DMS79 (cell line): Measurements from ENCODE around the gene TK2.
"Not testable (repeated sequence)": the region's sequence is repeated elsewhere in the genome, so short reads cannot be mapped to it uniquely, and the experiment has no call there.

ENCODE experiments used
- DNase-seq: peaks from one replicate; lab custom pipeline; 2025; lab: John Stamatoyannopoulos, UW

TK2 gene

DNA sequence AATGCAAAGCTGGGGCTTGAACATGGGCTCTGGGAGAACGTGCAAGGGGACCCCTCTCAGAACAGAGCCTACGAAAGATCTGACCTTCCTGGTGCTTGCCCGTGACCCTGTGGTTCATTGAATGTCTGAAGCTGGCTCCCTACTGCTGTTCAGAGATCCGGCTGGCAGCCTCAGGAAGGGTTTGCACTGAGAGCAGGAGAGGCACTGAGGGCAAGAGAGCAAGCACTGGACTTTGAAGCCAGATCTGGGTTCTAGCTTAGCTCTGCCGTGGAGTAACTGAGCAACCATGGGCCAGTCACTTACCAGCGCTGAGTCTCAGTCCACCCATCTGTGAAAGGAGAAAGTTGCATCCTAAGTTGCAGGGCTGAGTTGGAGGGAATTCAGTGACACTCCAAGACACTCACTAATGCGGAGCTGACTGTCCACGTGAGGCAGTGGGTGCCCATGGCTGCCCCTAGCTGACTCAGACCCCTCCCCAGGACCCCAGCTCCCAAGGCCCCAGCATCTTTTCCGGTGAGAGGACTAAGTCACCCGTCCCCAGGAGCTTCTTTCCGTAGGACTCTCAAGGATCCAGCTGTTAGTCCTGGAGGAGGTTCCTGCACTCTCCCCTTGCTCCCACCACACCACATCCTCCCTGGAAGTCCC, 81.5 kb downstream of the TK2 start:
- no peak for DNase-seq

DNA sequence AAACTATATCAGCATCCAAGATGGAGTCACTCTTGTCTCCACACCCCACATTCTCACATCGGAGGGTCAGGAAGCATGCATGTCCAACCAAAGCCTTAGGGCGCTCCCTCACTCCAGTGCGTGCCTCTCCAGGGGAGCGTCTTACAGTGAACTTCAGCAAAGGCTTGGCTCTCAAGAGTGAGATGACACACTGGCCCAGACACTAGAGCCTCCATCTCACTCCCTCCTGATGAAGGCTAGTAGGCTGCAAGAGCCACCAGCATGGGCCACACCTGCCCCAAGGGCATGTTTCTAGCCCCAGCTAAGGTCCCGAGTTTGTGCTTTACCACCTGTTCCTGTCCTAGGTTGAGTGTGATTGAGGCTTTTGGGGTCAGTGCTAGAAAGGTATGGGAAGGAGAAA, 82.3 kb downstream of the TK2 start:
- no peak for DNase-seq

DNA sequence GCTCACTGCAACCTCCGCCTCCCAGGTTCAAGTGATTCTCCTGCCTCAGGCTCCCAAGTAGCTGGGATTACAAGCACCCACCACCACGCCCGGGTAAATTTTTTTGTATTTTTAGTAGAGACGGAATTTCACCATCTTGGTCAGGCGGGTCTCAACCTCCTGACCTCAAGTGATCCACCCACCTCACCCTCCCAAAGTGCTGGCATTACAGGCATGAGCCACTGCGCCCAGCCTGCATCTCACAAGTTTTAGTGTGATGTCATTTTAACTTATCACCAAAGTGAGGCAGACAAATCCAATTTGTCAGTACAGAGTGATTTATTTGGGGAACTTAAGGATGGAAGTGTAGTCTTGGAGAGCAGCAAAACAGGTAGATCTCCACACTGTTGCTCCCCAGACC, 83.3 kb downstream of the TK2 start:
- DNase-seq: not testable (repeated sequence)

DNA sequence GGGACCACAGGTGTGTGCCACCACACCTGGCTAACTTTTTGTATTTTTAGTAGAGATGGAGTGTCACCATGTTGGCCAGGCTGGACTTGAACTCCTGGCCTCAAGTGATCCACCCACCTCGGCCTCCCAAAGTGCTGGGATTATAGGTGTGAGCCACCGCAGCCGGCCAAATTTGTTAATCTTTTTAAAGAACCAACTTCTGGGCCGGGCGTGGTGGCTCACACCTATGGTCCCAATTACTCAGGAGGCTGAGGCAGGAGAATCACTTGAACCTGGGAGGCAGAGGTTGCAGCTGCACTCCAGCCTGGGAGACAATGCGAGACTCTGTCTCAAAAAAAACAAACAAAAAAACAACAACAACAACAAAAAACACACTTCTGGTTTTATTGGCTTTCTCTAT, 84.0 kb downstream of the TK2 start:
- not testable (repeated sequence) for DNase-seq

DNA sequence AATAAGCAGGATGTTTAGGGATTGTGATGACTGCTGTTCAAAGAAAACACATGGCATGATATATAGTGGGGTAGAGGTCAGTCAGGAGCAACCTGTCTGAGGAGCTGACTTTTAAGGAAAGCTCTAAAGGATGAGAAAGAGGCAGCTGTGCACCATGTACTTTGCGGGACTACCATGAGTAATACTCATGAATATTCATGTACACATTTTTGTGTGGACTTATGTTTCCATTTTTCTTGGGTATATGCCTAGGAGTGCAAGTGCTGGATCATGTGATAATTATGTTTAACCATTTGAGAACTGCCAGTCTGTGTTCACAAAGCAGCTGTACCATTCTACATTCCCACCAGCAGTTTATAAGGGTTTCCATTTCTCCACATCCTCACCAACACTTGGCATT, 87.0 kb downstream of the TK2 start:
- DNase-seq: no peak

DNA sequence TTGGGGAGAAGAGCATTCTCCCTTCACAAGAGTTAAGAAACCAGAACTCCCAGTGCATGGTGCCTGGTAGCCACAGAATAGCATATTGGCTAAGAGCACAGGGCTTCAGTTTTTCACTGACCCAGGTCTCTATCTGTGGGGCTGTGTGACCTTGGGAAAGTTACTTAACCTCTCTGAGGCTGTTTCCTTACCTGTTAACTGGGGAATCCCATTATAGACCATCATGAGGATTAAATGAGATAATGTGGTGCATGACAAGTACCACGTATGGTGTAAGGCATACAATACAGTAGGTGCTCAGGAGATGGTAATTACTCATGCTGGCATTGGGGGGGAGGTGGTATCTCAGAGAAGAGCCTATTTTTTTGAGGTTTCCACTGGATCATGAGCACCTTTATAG, 89.2 kb downstream of the TK2 start:
- DNase-seq: no peak

DNA sequence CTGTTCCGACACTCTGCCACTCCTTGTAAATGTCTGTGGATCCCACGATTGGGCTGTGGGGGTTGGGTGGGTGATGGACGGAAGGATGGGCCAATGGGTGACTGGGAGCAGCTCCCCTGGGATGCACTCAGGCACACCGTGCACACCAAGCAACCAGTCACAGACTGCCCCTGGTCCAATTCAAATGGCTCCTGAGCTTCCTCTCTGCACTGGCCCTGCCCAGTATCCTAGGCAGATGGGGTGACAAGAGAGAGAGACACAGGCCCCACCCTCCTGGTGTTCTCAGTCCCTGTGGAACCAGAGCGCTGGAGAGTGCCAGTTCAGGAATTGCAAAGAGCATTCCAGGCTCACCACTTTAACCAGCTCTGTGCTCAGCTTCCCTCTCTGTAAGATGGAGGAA, 90.0 kb downstream of the TK2 start:
- no peak for DNase-seq

DNA sequence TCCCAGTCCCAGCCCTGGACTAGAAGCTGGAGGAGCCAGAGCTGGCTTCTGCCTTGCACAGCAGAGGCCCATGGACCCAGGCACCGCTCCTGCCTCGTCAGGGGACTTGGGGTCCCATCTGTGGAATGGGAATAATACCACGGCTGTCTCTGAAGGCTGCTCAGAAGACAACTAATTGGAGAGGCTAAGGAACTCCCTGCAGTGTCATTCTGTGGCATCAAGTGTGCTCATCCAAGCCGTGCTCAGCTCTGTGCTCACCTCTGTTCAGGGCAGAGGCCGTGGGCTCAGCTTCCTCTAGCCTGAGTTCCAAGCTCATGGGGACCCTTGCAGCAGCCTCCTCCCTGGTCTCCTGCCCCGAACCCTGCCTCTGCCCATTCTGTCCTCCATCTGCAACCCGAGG, 91.1 kb downstream of the TK2 start:
- no peak for DNase-seq

DNA sequence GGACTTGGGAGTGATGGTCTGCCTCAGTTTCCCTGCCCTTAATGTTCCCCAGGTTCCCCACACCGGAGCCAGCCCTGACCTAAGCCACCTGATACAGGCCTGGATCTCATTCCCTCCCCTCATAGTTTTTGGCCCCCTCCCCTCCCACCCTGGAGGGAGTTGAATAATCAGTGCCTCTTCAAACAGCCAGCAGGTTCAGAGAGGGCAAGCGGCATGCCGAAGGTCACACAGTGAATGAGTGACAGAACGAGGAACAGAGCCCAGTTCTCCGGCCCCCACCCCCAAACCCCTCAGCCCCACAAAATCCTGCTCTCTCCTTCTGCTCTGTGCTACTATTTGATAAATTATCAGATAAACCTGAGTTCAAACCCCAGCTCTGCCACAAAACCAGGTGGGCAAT, 91.6 kb downstream of the TK2 start:
- DNase-seq: no peak
